ENCODE data around the gene OGA. TPM values are rescaled to one million over a fixed set of nuclear protein-coding genes. Genes with fewer than 3 reads are reported as not detected.

The OGA gene
- total and polyA plus RNA-seq, 9 of the 15 experiments (the other 6 are each of a cell fraction or from before 2014, with no cell fraction given), result 13.5 to 73.5 (median 59.5) TPM

GRCh38 chr10:101824736-101825135 lies 6.5 kb upstream of the OGA start (continued):
- TF ChIP-seq BRF1 (IDR thresholded peaks at IDR 0.05; ENCODE audit: borderline replicate concordance, extremely low read depth, insufficient read length) (no peak), ZNF589 (CRISPR knock-in tag; IDR thresholded peaks at IDR 0.05; ENCODE audit: low read depth) (0 out of 2 replicates have a peak, but pooled peaks have one; percentile 23), MAFK (IDR thresholded peaks at IDR 0.05; ENCODE audit: low read length) (no peak), SETDB1 (IDR thresholded peaks at IDR 0.05; ENCODE audit: low read length) (no peak), ZNF143 (CRISPR knock-in tag; IDR thresholded peaks at IDR 0.05) (no peak), ZBTB7A (IDR thresholded peaks at IDR 0.05; ENCODE audit: borderline replicate concordance, control insufficient read depth, low read depth, low read length) (no peak), ZNF395 (CRISPR knock-in tag; IDR thresholded peaks at IDR 0.05) (no peak), LCOR (CRISPR knock-in tag; IDR thresholded peaks at IDR 0.05) (peak; percentile 94), ZBTB1 (CRISPR knock-in tag; IDR thresholded peaks at IDR 0.05; ENCODE audit: borderline replicate concordance, low read depth) (no peak), NFXL1 (CRISPR knock-in tag; IDR thresholded peaks at IDR 0.05) (no peak), JUN (IDR thresholded peaks at IDR 0.05; ENCODE audit: borderline replicate concordance, low read depth, low read length) (peak; percentile 71), JUN (CRISPR knock-in tag; IDR thresholded peaks at IDR 0.05; ENCODE audit: borderline replicate concordance) (no peak), ARID3A (IDR thresholded peaks at IDR 0.05; ENCODE audit: borderline replicate concordance, low read depth, low read length) (0 out of 2 replicates have a peak, but pooled peaks have one; percentile 30), FOXO4 (CRISPR knock-in tag; IDR thresholded peaks at IDR 0.05) (no peak), CEBPZ (IDR thresholded peaks at IDR 0.05; ENCODE audit: borderline replicate concordance, low read depth, low read length) (no peak)

All from K562 (cell line).